ENCODE measurements around the gene AURKA.

- TF ChIP-seq, protein P1, sequence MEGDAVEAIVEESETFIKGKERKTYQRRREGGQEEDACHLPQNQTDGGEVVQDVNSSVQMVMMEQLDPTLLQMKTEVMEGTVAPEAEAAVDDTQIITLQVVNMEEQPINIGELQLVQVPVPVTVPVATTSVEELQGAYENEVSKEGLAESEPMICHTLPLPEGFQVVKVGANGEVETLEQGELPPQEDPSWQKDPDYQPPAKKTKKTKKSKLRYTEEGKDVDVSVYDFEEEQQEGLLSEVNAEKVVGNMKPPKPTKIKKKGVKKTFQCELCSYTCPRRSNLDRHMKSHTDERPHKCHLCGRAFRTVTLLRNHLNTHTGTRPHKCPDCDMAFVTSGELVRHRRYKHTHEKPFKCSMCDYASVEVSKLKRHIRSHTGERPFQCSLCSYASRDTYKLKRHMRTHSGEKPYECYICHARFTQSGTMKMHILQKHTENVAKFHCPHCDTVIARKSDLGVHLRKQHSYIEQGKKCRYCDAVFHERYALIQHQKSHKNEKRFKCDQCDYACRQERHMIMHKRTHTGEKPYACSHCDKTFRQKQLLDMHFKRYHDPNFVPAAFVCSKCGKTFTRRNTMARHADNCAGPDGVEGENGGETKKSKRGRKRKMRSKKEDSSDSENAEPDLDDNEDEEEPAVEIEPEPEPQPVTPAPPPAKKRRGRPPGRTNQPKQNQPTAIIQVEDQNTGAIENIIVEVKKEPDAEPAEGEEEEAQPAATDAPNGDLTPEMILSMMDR (conservative IDR thresholded peaks at IDR 0.05; ENCODE audit: low read depth in 2 of 2) = no peak
- no peak for TF ChIP-seq POLR2AphosphoS5 (IDR thresholded peaks at IDR 0.05; ENCODE audit: low read depth)
- no peak for TF ChIP-seq NANOG (IDR thresholded peaks at IDR 0.05; ENCODE audit: borderline replicate concordance)
- TF ChIP-seq, protein P2, sequence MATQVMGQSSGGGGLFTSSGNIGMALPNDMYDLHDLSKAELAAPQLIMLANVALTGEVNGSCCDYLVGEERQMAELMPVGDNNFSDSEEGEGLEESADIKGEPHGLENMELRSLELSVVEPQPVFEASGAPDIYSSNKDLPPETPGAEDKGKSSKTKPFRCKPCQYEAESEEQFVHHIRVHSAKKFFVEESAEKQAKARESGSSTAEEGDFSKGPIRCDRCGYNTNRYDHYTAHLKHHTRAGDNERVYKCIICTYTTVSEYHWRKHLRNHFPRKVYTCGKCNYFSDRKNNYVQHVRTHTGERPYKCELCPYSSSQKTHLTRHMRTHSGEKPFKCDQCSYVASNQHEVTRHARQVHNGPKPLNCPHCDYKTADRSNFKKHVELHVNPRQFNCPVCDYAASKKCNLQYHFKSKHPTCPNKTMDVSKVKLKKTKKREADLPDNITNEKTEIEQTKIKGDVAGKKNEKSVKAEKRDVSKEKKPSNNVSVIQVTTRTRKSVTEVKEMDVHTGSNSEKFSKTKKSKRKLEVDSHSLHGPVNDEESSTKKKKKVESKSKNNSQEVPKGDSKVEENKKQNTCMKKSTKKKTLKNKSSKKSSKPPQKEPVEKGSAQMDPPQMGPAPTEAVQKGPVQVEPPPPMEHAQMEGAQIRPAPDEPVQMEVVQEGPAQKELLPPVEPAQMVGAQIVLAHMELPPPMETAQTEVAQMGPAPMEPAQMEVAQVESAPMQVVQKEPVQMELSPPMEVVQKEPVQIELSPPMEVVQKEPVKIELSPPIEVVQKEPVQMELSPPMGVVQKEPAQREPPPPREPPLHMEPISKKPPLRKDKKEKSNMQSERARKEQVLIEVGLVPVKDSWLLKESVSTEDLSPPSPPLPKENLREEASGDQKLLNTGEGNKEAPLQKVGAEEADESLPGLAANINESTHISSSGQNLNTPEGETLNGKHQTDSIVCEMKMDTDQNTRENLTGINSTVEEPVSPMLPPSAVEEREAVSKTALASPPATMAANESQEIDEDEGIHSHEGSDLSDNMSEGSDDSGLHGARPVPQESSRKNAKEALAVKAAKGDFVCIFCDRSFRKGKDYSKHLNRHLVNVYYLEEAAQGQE (IDR thresholded peaks at IDR 0.05; ENCODE audit: unreplicated experiment) = no peak
- no peak for TF ChIP-seq JUNB (IDR thresholded peaks at IDR 0.05; ENCODE audit: unreplicated experiment)
- TF ChIP-seq EZH2phosphoT487 (IDR thresholded peaks at IDR 0.05; ENCODE audit: unreplicated experiment) = no peak
- TF ChIP-seq, protein P3, sequence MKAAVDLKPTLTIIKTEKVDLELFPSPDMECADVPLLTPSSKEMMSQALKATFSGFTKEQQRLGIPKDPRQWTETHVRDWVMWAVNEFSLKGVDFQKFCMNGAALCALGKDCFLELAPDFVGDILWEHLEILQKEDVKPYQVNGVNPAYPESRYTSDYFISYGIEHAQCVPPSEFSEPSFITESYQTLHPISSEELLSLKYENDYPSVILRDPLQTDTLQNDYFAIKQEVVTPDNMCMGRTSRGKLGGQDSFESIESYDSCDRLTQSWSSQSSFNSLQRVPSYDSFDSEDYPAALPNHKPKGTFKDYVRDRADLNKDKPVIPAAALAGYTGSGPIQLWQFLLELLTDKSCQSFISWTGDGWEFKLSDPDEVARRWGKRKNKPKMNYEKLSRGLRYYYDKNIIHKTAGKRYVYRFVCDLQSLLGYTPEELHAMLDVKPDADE (IDR thresholded peaks at IDR 0.05) = no peak
- TF ChIP-seq EZH2 (IDR thresholded peaks at IDR 0.05; ENCODE audit: low read depth, unreplicated experiment) = no peak
- TF ChIP-seq CREB1 (CRISPR knock-in tag; IDR thresholded peaks at IDR 0.05; ENCODE audit: low read depth) = no peak
- TF ChIP-seq ZNF114 (CRISPR knock-in tag; IDR thresholded peaks at IDR 0.05) = no peak
- no peak for TF ChIP-seq ZNF331 (CRISPR knock-in tag; IDR thresholded peaks at IDR 0.05; ENCODE audit: low read depth)
- no peak for TF ChIP-seq STAT1 (IDR thresholded peaks at IDR 0.05; ENCODE audit: unreplicated experiment)
Observed at GRCh38 chr20:56386219-56386618, 5.8 kb downstream of the AURKA start.
